SK-N-SH (cell line): Measurements from ENCODE around the gene PAK1. TPM values are rescaled to one million over a fixed set of nuclear protein-coding genes. Genes with fewer than 3 reads are reported as not detected.

Source experiments
- CTCF ChIA-PET: fragments of 300-600, 350-600 bp; formaldehyde crosslinking; extraction: SDS; loops from one replicate; lab custom pipeline; 2021; lab: Yijun Ruan, JAX
- POLR2A ChIA-PET: fragments of 350-600 bp; sonication (Branson Sonifier 250); formaldehyde crosslinking; extraction: SDS; loops from one replicate; lab custom pipeline; 2020; ENCODE audit warnings: antibody characterized with exemption, inconsistent platforms; lab: Yijun Ruan, JAX
- DNase-seq: peaks from one replicate; pipeline ENCODE4 v3.0.0; 2012
- H2AFZ ChIP-seq: fragments of 200-600 bp; sonication (generic); 2 replicates; pipeline ENCODE4 v1.8.1; 2016; ENCODE audit warnings: antibody characterized with exemption, mild to moderate bottlenecking, low read depth
- H3F3A ChIP-seq: fragments of 200-600 bp; sonication (generic); replicated peaks from 2 replicates; pipeline ENCODE3; 2016; ENCODE audit warnings: antibody characterized with exemption, mild to moderate bottlenecking; ENCODE audit not compliant: insufficient read depth
- H3K27ac ChIP-seq, 2 experiments: fragments of 200-500 bp in 1 of 2; fragments of 200-600 bp in 1 of 2; sonication (Bioruptor generic) in 1 of 2; sonication (generic), shearing (Covaris generic) in 1 of 2; 2 replicates each; pipeline versions ENCODE4 v1.5.1 to v1.6.1; 2014 to 2016; ENCODE audit warnings: low read depth in 2 of 2, inconsistent platforms in 1 of 2, low read length in 1 of 2, mild to moderate bottlenecking in 1 of 2, mixed read lengths in 1 of 2
- H3K27me3 ChIP-seq: fragments of 200-600 bp; sonication (generic), shearing (Covaris generic); 2 replicates; pipeline ENCODE4 v1.6.1; 2016; ENCODE audit warnings: mixed run types; ENCODE audit not compliant: insufficient read depth
- H3K36me3 ChIP-seq, 2 experiments: fragments of 200-500 bp in 1 of 2; fragments of 200-600 bp in 1 of 2; sonication (Bioruptor generic) in 1 of 2; sonication (generic) in 1 of 2; replicated peaks in 1 of 2; 2 replicates each; pipeline versions ENCODE3 to v1.5.1; 2014 to 2016; ENCODE audit warnings: low read length in 1 of 2, mild to moderate bottlenecking in 1 of 2; ENCODE audit not compliant: insufficient read depth in 2 of 2, control insufficient read depth in 1 of 2
- H3K4me1 ChIP-seq, 2 experiments: fragments of 200-500 bp in 1 of 2; fragments of 200-600 bp in 1 of 2; sonication (Bioruptor generic) in 1 of 2; sonication (generic), shearing (Covaris generic) in 1 of 2; 2 replicates each; pipeline versions ENCODE4 v1.5.1 to v1.6.1; 2014 to 2016; ENCODE audit warnings: low read depth in 1 of 2, low read length in 1 of 2, mixed run types in 1 of 2; ENCODE audit not compliant: insufficient read depth in 2 of 2, control insufficient read depth in 1 of 2
- H3K4me2 ChIP-seq: fragments of 200-600 bp; sonication (generic), shearing (Covaris generic); 2 replicates; pipeline ENCODE4 v1.6.1; 2017; ENCODE audit warnings: mixed run types
- H3K4me3 ChIP-seq, 2 experiments: fragments of 200-500 bp in 1 of 2; fragments of 200-600 bp in 1 of 2; sonication (Bioruptor generic) in 1 of 2; sonication (generic), shearing (Covaris generic) in 1 of 2; 2 replicates each; pipeline versions ENCODE4 v1.5.1 to v1.8.1; 2014 to 2016; ENCODE audit warnings: low read depth in 2 of 2, inconsistent platforms in 1 of 2, low read length in 1 of 2, mild to moderate bottlenecking in 1 of 2, mixed read lengths in 1 of 2, moderate library complexity in 1 of 2
- H3K79me2 ChIP-seq: fragments of 200-600 bp; sonication (generic); 2 replicates; pipeline ENCODE4 v1.8.1; 2017; ENCODE audit warnings: mild to moderate bottlenecking; ENCODE audit not compliant: insufficient read depth
- H3K9ac ChIP-seq: fragments of 200-600 bp; sonication (generic); 2 replicates; pipeline ENCODE4 v1.6.1; 2017; ENCODE audit warnings: mixed run types
- H3K9me2 ChIP-seq: fragments of 200-600 bp; sonication (generic); 2 replicates; pipeline ENCODE4 v1.6.1; 2017; ENCODE audit warnings: mixed run types
- H3K9me3 ChIP-seq: fragments of 200-600 bp; sonication (generic); 2 replicates; pipeline ENCODE4 v1.6.1; 2017; ENCODE audit warnings: mixed run types, mild to moderate bottlenecking, moderate library complexity
- H4K20me1 ChIP-seq: fragments of 200-600 bp; sonication (generic); 2 replicates; pipeline ENCODE4 v1.6.1; 2017; ENCODE audit warnings: mild to moderate bottlenecking, mixed run types; ENCODE audit not compliant: insufficient read depth
- CHD2 ChIP-seq: fragments of 150-350 bp; IDR thresholded peaks from 2 replicates; pipeline ENCODE4 v1.6.1; 2018; ENCODE audit warnings: low read length; ENCODE audit not compliant: partially characterized antibody
- EP300 ChIP-seq, 2 experiments: IDR thresholded peaks; 2 replicates each; pipeline versions ENCODE4 v1.4.0 to v1.6.1; 2012; ENCODE audit warnings: borderline replicate concordance in 1 of 2, low read depth in 1 of 2, low read length in 1 of 2
- EZH2phosphoT487 ChIP-seq: fragments of 200-600 bp; sonication (generic); IDR thresholded peaks from 2 replicates; pipeline ENCODE4 v1.6.1; 2017; ENCODE audit warnings: low read depth, mixed run types, mild to moderate bottlenecking, antibody characterized with exemption, moderate library complexity, borderline replicate concordance
- FOSL2 ChIP-seq: IDR thresholded peaks from 2 replicates; pipeline ENCODE4 v1.4.0; 2012; ENCODE audit warnings: low read depth, mild to moderate bottlenecking, moderate library complexity, borderline replicate concordance
- FOXM1 ChIP-seq: IDR thresholded peaks from 2 replicates; pipeline ENCODE4 v1.4.0; 2012; ENCODE audit warnings: low read depth, mild to moderate bottlenecking
- JUND ChIP-seq: IDR thresholded peaks from 2 replicates; pipeline ENCODE4 v1.4.0; 2012
- MXI1 ChIP-seq: IDR thresholded peaks from 2 replicates; pipeline ENCODE4 v1.6.1; 2012; ENCODE audit warnings: mild to moderate bottlenecking, low read depth, low read length, improper control_type of control experiment
- RAD21 ChIP-seq: IDR thresholded peaks from 2 replicates; pipeline ENCODE4 v1.6.1; 2012; ENCODE audit warnings: mild to moderate bottlenecking, low read length
- RFX5 ChIP-seq: IDR thresholded peaks from 2 replicates; pipeline ENCODE4 v1.6.1; 2012; ENCODE audit warnings: mild to moderate bottlenecking, improper control_type of control experiment, low read length
- SIN3A ChIP-seq: IDR thresholded peaks from 2 replicates; pipeline ENCODE4 v1.6.1; 2012; ENCODE audit warnings: low read depth, mild to moderate bottlenecking, low read length, moderate library complexity, borderline replicate concordance
- SMC3 ChIP-seq: IDR thresholded peaks from 2 replicates; pipeline ENCODE4 v1.6.1; 2012; ENCODE audit warnings: low read depth, low read length, improper control_type of control experiment
- TAF1 ChIP-seq: IDR thresholded peaks from 2 replicates; pipeline ENCODE4 v1.6.1; 2012; ENCODE audit warnings: low read depth, mild to moderate bottlenecking, low read length, moderate library complexity, borderline replicate concordance
- TCF12 ChIP-seq: IDR thresholded peaks from 2 replicates; pipeline ENCODE4 v1.4.0; 2012
- TEAD4 ChIP-seq: IDR thresholded peaks from 2 replicates; pipeline ENCODE4 v1.4.0; 2012; ENCODE audit warnings: mild to moderate bottlenecking, borderline replicate concordance; ENCODE audit not compliant: insufficient read depth
- YY1 ChIP-seq: IDR thresholded peaks from 2 replicates; pipeline ENCODE4 v1.4.0; 2012; ENCODE audit warnings: low read depth, mild to moderate bottlenecking
- polyA plus RNA-seq, 3 experiments: library from polyadenylated mRNA; depleted of rRNA; stranded (reverse); fragments of >200 nt; gene quantifications; 2 replicates each; pipeline ENCODE4 v1.2.3, GENCODE V29; 2012
- TF ChIP-seq, protein P1 (sequence below): IDR thresholded peaks from 2 replicates; pipeline ENCODE4 v1.6.1; 2012; ENCODE audit warnings: mild to moderate bottlenecking, low read depth, low read length, moderate library complexity
- TF ChIP-seq, protein P2 (sequence below): IDR thresholded peaks from 2 replicates; pipeline ENCODE4 v1.4.0; 2012; ENCODE audit warnings: low read depth, borderline replicate concordance
- TF ChIP-seq, protein P3 (sequence below): IDR thresholded peaks from 2 replicates; pipeline ENCODE4 v1.4.0; 2012; ENCODE audit warnings: low read depth, borderline replicate concordance
- TF ChIP-seq, protein P4 (sequence below): fragments of 200-600 bp; sonication (generic); IDR thresholded peaks from 2 replicates; pipeline ENCODE4 v1.6.1; 2017; ENCODE audit warnings: antibody characterized with exemption, mild to moderate bottlenecking, moderate library complexity
- TF ChIP-seq, protein P5 (sequence below): fragments of 150-350 bp; IDR thresholded peaks from 2 replicates; pipeline ENCODE4 v1.6.1; 2017; ENCODE audit warnings: antibody characterized with exemption, low read length, low read depth, borderline replicate concordance

The PAK1 gene
- polyA plus RNA-seq, 1 of the 3 experiments (the other 2 are of a cell fraction): 17.9 TPM

DNA sequence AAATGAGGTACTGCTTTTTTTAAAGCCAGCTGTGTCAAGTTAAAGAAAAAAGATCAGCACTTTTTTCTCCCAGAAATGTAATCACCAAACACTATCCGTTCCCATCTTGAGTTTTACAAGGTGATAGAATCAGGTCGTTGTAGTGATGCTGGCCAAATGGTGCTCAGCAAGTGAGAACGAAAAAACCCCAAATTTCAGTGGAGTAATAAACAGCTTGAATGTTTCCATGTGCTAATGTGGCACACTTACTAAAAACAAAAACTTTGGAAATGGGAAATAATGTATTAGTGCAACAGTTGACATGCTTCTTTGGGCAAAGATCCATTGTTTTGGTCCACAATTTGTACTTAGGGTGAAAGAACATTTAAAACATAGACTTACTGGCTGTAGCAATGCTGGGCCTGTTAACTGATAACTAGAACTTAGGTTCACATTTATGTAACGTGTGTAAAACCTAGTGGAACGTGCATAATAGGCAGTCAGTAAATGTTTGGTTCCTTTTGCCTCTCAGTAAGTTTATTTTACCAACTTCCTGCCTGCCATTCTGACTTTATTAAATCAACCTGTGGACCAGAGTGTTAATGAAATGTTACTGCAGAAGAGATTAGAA is 157.1 kb downstream of the PAK1 start (continued):
- TF ChIP-seq, protein P1, sequence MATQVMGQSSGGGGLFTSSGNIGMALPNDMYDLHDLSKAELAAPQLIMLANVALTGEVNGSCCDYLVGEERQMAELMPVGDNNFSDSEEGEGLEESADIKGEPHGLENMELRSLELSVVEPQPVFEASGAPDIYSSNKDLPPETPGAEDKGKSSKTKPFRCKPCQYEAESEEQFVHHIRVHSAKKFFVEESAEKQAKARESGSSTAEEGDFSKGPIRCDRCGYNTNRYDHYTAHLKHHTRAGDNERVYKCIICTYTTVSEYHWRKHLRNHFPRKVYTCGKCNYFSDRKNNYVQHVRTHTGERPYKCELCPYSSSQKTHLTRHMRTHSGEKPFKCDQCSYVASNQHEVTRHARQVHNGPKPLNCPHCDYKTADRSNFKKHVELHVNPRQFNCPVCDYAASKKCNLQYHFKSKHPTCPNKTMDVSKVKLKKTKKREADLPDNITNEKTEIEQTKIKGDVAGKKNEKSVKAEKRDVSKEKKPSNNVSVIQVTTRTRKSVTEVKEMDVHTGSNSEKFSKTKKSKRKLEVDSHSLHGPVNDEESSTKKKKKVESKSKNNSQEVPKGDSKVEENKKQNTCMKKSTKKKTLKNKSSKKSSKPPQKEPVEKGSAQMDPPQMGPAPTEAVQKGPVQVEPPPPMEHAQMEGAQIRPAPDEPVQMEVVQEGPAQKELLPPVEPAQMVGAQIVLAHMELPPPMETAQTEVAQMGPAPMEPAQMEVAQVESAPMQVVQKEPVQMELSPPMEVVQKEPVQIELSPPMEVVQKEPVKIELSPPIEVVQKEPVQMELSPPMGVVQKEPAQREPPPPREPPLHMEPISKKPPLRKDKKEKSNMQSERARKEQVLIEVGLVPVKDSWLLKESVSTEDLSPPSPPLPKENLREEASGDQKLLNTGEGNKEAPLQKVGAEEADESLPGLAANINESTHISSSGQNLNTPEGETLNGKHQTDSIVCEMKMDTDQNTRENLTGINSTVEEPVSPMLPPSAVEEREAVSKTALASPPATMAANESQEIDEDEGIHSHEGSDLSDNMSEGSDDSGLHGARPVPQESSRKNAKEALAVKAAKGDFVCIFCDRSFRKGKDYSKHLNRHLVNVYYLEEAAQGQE: no peak
- TF ChIP-seq, all 33 proteins: peak for 0

DNA sequence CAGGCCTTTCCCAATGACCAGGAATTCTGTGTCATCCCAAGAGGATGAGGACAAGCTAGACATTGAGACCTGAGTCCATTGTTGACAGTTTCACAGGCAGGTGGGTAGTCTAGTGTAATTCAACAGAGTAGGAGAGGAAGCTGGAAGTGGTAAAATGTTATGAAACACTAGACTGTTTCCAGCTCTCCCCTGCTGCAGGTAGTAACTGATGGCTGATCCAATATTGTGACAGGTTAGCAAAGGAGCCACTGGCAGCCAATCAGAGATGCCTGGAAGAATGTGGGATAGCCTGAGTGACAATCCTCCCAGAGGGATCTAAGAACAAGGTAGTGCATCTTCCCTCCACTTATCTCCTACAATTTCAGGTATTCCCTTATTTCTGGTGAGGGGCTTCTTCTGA is 161.8 kb downstream of the PAK1 start:
- no peak overlapping the region for H2AFZ ChIP-seq
- ChIA-PET POLR2A (no interaction called here), CTCF (no interaction called here)
- no peaks in the 10 kb centered on the region for H4K20me1 ChIP-seq
- no peak overlapping the region for H3K4me3 ChIP-seq
- DNase-seq: no peak
- no peaks in the 10 kb centered on the region for H3K9me2 ChIP-seq
- no peaks in the 10 kb centered on the region for H3K9me3 ChIP-seq
- TF ChIP-seq SIN3A (no peak), SMC3 (no peak), RFX5 (no peak), TEAD4 (no peak), RAD21 (no peak), JUND (no peak), FOSL2 (no peak), EZH2phosphoT487 (no peak), CHD2 (no peak), YY1 (no peak), EP300 (IDR thresholded peaks at IDR 0.05; ENCODE audit: borderline replicate concordance in 1 of 2, low read depth in 1 of 2, low read length in 1 of 2) (no peak), FOXM1 (no peak), TAF1 (no peak), MXI1 (no peak), TCF12 (no peak)
- TF ChIP-seq, protein P2, sequence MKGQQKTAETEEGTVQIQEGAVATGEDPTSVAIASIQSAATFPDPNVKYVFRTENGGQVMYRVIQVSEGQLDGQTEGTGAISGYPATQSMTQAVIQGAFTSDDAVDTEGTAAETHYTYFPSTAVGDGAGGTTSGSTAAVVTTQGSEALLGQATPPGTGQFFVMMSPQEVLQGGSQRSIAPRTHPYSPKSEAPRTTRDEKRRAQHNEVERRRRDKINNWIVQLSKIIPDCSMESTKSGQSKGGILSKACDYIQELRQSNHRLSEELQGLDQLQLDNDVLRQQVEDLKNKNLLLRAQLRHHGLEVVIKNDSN: no peak
- TF ChIP-seq, protein P3, sequence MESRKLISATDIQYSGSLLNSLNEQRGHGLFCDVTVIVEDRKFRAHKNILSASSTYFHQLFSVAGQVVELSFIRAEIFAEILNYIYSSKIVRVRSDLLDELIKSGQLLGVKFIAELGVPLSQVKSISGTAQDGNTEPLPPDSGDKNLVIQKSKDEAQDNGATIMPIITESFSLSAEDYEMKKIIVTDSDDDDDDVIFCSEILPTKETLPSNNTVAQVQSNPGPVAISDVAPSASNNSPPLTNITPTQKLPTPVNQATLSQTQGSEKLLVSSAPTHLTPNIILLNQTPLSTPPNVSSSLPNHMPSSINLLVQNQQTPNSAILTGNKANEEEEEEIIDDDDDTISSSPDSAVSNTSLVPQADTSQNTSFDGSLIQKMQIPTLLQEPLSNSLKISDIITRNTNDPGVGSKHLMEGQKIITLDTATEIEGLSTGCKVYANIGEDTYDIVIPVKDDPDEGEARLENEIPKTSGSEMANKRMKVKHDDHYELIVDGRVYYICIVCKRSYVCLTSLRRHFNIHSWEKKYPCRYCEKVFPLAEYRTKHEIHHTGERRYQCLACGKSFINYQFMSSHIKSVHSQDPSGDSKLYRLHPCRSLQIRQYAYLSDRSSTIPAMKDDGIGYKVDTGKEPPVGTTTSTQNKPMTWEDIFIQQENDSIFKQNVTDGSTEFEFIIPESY: no peak
- TF ChIP-seq, protein P4, sequence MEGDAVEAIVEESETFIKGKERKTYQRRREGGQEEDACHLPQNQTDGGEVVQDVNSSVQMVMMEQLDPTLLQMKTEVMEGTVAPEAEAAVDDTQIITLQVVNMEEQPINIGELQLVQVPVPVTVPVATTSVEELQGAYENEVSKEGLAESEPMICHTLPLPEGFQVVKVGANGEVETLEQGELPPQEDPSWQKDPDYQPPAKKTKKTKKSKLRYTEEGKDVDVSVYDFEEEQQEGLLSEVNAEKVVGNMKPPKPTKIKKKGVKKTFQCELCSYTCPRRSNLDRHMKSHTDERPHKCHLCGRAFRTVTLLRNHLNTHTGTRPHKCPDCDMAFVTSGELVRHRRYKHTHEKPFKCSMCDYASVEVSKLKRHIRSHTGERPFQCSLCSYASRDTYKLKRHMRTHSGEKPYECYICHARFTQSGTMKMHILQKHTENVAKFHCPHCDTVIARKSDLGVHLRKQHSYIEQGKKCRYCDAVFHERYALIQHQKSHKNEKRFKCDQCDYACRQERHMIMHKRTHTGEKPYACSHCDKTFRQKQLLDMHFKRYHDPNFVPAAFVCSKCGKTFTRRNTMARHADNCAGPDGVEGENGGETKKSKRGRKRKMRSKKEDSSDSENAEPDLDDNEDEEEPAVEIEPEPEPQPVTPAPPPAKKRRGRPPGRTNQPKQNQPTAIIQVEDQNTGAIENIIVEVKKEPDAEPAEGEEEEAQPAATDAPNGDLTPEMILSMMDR: no peak
- TF ChIP-seq, protein P5, sequence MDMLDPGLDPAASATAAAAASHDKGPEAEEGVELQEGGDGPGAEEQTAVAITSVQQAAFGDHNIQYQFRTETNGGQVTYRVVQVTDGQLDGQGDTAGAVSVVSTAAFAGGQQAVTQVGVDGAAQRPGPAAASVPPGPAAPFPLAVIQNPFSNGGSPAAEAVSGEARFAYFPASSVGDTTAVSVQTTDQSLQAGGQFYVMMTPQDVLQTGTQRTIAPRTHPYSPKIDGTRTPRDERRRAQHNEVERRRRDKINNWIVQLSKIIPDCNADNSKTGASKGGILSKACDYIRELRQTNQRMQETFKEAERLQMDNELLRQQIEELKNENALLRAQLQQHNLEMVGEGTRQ: no peak
- H3K36me3 ChIP-seq: no peaks in the 10 kb centered on the region
- no peaks in the 10 kb centered on the region for H3K27me3 ChIP-seq
- no peak overlapping the region for H3K27ac ChIP-seq
- no peak overlapping the region for H3K9ac ChIP-seq
- H3K4me1 ChIP-seq: no peaks in the 10 kb centered on the region
- no peaks in the 10 kb centered on the region for H3K79me2 ChIP-seq
- no peaks in the 10 kb centered on the region for H3F3A ChIP-seq
- H3K4me2 ChIP-seq: no peak overlapping the region
